ENCODE data around the gene ZW10. TPM values are rescaled to one million over a fixed set of nuclear protein-coding genes. Genes with fewer than 3 reads are reported as not detected.
A peak's percentile ranks its signal among the peaks of the same experiment; 100 is the strongest.
"Not testable (repeated sequence)": the region's sequence is repeated elsewhere in the genome, so short reads cannot be mapped to it uniquely, and the experiment has no call there.

ZW10 gene
- total RNA-seq, 1 experiment from 2014 or later, result 46.1 TPM

DNA sequence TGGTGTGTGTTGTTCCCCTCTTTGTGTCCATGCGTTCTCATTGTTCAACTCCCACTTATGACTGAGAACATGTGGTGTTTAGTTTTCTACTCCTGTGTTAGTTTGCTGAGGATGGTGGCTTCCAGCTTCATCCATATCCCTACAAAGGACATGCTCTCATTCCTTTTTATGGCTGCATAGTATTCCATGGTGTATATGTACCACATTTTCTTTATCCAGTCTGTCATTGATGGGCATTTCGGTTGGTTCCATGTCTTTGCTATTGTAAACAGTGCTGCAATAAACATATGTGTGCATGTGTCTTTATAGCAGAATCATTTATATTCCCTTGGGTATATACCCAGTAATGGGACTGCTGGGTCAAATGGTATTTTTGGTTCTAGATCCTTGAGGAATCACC, 10.5 kb downstream of the ZW10 start:
- not testable (repeated sequence) for DNase-seq (ENCODE audit: low read depth)

DNA sequence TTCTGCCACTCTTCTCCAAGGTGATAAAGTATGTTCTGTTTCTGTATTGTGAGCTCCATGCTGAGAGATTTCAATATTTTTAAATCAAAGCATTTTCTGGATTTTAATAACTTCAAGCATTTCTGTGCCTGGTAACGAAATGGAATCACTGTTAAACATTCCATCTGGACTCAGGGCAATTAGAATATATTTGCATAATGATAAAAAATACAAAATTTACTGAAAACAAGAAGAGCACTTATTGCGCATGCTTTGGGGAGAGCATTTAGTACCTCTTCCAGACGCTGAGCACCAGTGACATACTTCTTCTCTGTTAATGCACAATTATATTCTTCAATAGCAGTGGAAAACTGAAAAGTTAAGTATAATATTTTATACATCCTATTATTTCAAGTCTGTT, 13.3 kb downstream of the ZW10 start:
- no peak for DNase-seq (ENCODE audit: low read depth)

DNA sequence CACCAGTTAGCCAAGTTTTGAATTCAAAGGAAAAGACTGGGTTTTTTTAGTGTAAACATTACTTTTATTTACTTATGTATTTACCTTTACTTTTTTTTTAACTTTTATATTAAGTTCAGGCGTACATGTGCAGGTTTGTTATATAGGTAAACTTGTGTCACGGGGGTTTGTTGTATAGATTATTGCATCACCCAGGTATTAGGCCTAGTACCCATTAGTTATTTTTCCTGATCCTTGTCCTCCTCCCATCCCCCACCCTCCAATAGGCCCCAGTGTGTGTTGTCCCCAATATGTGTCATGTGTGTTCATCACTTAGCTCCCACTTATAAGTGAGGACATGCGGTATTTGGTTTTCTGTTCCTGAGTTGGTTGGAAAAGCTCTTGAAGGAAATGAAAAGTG, 20.6 kb downstream of the ZW10 start:
- DNase-seq (ENCODE audit: low read depth), result no peak

DNA sequence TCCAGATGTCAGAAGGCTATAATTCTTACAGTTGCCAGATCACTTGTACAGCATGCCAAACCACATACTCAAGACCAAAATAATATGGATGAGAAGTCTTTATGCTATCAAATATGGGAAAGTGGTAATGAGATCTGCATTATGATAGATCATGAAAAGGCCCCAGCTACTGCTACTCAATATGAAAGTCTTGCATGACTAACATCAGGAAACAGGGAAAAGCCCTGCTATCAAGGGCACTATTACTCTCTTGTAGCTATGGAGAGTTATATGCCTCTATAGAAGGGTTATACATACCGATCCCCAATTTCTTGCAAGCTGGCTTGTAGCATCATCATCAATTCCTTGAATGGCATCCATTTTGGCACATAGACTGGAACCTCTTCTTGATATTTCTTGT, 37.2 kb downstream of the ZW10 start:
- DNase-seq (ENCODE audit: low read depth), result no peak

DNA sequence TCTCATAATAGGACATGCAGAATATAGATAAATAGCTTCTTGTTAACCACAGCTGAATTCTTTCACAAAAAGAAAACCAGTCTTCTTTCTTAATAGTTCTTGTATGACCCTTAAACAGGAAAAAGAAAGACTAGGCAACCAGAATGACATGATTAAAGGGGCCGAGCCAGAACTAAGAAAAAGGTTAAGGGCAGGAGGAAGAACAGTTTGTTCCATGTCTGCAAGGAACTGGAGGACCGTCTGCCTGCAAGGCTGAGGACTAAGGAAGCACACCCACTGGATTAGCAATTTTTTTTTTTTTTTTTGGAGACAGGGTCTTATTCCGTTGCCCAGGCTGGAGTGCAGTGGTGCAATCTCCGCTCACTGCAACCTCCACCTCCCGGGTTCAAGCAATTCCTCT, 41.4 kb downstream of the ZW10 start:
- DNase-seq (ENCODE audit: low read depth), result no peak

DNA sequence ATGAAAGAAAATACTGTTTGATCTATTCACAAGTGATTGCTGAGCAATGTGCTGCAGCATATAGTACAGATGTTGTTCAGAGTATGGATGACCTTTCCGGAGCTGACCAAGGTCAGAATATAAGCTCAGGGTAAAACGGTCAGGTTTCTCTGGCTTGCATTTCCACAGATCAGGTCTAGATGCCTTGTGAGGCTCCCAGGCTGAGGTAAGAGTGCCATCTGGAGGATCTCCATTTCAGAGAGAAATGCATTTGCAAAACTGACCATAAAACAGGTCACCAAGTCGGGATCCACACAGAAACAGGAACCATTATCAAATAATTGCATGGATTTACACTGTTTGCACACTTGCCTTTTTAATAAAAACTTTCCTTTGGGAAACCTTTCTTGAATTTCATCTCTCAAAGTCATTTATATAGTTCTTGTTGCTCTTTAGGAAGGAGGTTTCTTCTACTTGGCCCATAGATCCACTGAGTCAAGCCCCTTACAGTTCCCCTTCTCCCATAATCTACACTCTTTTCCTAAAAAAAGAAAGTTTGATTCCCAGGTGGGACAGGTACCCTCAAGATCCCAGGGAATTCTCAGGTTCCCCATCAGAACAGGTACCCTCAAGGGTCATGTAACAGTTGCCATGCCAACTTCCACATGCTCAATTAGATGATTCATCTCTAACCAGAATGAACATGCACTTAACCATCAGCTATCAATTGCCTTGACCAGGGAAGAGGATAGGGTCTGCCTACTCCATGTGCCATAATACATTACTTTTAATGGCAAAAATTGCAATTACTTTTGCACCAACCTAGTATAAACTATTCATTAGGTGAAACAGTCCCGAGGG, 42.4 kb downstream of the ZW10 start:
- peak; percentile 72 for DNase-seq (ENCODE audit: low read depth)

DNA sequence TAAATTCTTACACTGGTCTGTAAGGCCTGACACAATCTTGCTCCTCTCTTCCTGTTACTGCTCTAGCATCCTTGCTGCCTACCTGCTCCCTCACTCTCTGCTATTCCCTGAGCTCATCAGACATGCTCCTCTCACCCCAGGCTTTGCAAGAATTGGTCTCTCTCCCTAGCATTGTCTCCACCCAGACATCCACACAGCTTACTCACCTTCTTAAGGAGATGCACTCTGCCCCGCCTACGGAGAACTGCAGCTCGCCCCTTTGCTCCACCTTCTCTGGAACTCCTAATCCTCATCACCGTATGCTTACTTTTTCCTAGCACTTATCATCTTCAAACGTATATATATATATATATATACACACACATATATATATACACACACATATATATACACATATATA, 44.0 kb downstream of the ZW10 start:
- no peak for DNase-seq (ENCODE audit: low read depth)

DNA sequence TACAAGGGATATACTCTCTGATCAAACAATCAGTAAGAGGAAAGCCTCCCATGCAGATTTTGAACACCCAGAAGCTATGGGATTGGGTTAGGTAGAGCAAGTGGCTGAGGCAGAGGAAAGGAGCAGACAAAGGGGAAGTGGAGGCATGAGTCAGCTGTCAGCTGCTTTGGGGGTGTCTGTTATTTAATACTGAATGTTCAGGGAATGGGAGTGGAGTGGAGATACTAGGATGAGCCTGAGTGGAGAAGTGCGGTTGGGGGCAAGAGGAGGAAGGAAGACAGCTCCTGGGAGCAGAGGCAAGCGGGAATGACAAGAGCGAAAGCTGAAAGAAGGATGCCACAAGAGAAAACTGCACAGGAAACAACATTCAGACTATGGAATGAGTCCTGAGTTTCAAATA, 44.7 kb downstream of the ZW10 start:
- DNase-seq (ENCODE audit: low read depth), result no peak

DNA sequence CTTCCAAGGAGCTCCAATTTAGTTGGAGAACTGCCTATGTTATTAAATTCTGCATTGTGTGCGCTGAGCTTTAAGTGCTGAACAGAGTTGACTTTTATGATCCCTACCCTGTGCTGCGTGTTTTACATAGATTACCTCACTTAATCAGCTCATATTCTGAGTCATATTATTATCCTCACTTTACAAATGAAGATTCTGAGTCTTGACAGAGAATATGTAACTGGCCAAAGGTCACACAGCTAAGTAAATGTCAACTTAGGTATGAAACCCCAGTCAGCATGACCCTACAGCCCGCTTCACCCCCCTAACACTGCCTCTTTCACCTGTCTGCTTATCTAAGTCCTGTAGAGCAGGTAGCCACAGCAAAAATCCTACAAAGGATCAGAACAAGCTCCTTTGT, 47.6 kb downstream of the ZW10 start:
- no peak for DNase-seq (ENCODE audit: low read depth)

DNA sequence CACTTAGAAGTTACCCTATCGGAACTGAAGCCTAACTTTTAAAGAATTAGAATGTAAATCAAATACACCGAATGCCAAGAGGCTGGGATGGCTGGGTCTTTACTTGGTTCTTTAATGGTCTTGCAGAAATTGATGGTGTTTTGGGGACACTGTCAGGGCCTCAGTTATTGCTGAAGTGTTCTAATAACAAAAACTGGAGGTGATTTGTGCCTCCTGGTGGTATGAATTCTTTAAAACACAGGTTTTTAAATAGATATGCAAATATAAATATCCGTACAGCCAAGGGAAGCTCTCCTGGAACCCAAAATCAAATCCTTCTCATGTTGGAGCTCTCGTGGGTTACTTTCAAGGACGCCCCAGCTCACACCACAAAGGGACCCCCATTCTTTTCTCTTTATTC, 48.1 kb downstream of the ZW10 start:
- DNase-seq (ENCODE audit: low read depth), result peak; percentile 21

DNA sequence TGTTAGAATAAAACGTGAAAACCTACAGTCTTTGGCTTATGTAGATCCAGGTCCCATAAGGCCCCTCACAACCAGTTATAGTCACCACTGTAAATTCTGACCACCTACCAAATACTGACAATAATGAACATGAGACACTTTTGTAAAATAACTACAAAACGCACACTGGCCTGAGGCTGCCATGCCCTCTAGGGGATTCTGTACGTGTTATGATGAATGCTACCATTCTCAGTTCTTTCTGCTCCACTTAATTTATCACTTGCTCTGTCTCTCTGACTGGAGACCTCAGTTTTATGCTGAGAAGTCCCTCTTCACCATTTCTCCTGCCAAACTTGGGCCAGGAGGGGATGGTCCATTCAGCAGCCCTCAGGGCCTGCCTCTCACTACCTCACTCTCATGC, 48.7 kb downstream of the ZW10 start:
- no peak for DNase-seq (ENCODE audit: low read depth)

DNA sequence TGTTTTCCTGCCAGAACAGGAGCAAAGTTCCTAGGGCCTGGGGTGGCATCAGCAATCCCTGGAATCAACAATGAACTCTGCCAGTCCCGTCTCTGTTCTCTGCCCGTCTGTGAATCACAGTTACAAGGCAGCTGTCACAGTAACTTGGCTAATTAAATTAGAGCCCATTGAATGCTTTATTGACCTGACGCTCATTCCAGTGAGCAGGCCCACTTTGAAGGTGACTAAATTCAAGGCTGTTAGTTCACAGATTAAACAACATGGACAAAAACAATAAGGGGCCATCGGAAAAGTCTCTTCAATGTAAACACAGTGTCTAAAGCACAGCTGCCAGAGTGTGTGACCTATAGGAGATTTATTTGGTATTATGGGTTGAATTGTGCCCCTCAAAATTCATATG, 49.7 kb downstream of the ZW10 start:
- no peak for DNase-seq (ENCODE audit: low read depth)

DNA sequence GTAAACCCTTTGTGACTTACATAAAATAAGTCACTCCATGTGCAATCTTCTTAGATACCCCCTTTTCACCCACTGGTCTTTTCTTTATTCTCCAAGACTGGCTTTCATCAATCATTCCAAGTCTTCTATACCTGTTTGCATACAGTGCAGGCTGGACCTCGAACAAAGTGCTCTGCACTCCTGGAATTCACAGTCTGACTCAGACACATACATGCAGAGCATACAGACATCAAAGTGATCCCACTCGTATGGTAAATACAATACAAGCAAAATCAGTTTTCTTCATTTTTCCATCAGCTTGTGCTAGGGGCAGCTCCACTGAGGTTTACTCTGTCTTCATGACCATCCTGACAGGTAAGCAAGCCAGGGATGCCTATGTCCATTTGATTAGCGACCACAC, 50.6 kb downstream of the ZW10 start:
- DNase-seq (ENCODE audit: low read depth), result no peak

DNA sequence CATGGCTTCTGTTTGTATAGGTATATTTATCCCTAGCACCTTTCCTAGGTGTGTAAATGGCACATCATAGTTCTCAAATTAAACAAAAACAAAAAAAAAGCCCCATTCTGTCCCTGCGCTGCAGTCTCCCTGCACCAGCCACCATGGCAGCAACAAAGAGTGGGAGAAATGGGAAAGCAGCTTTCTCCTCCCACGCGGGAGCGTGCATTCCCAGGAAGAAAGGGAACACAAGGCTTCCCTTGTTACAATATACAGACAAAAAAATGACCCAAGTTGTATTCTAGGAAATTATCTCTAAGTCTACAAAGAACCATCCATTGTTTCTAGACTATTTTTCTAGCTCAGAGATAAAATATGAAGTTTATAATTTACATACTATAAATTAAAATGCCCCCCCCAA, 51.3 kb downstream of the ZW10 start:
- DNase-seq (ENCODE audit: low read depth), result no peak

DNA sequence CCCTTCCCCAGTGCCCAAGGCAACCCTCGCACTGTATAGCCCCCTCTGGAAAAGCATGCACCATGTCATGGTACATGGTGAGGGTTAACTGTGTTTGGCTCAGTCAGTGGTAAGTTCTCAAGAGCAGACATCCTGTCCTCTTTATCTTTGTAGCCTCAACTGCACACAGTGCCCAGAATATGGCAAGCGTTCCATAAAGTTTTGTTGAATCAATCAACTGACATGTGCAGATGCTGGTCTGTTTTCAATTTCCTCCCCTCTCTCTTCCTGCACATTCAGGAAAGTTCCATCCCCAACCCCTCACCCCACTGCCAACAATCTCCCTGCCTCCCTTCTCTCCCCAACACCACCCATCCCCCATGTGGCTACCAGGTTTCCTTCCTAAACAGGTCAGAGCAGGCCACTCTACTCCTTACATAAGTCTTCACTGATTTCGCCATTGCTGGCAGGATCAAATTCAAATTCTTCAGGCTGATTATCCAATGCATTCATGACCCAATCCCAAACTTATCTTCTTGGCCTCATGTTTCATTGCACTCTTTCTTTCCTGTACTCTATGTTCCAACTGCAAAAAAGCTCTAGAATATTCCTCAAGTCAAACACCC, 51.9 kb downstream of the ZW10 start:
- DNase-seq (ENCODE audit: low read depth), result no peak

DNA sequence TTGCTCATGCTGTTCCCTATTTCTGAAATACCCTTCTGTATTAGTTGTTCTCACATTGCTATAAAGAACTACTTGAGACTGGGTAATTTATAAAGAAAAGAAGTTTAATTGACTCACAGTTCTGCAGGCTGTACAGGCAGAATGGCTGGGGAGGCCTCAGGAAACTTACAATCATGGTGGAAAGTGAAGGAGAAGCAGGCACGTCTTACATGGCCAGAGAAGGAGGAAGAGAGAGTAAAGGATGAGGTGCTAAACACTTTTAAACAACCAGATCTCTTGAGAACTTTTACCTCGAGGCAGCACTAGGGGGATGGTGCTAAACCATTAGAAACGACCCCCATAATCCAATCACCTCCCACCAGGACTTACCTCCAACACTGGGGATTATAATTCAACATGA, 53.0 kb downstream of the ZW10 start:
- not testable (repeated sequence) for DNase-seq (ENCODE audit: low read depth)

DNA sequence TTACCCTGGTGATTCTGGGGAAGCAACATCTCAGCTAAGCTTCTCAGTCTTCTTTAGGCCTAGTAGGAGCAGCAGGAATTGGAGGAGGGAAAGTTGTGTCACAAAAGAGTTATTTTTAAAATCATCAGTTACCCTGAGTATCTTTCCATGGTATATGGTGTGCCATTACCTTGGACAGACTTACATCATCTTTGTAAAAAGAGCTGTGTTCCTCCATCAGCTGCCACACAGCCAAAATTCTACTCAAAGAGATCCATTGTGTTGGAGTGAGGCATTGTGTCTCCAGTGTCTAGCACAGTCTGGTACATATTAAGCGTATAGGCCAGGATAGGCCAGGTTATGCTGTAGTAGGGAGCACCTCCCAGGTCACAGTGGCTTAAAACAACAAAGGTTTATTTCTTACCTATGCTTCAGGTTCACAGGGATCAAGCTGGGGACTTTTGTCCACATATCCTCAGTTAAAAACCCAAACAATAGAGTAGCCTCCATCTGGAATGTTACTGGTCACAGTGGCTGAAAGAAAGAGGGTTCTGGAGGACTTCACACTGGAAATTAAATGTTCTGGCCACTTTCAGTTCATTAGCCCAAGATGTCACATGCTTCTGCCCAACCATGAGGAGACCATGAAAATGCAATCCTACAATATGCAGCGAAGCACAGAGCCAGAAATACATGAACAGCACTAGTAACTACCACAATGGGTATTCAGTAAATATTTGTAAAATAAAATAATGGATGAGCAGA, 57.4 kb downstream of the ZW10 start:
- no peak for DNase-seq (ENCODE audit: low read depth)

DNA sequence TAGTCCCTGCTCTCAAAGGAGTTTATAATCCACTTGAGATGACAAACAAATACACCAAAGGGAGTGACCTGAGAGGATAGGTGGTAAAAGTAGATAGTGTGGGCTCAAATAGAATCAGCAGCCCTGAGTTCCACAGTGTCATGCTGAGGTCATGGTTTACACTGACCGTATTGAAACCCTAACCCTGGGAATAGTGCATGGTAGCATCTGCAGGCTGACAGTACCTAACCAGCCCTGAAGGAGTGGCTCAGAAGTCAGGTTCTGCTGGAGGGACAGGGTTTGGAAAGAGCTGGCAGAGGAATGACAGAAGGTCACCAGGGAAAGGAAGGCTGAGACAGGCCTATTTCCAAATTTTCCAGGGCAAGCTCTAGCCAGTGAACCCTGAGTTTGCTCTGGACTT, 58.2 kb downstream of the ZW10 start:
- no peak for DNase-seq (ENCODE audit: low read depth)

DNA sequence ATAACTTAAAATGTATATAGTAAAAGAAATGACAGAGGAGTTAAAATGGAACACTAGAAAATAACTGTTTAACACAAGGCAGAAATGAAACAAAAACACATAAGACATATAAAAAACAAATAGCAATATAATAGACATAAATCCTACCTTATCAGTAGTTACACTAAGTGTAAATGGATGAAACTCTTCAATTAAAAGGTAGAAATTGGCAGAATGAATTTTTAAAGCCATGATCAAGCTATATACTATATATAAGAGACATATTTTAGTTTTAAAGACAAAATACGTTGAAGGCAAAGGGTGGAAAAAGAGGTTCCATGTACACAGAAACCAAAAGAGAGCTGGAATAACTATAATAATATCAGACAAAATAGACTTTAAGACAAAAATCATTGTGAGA, 62.5 kb downstream of the ZW10 start:
- no peak for DNase-seq (ENCODE audit: low read depth)

DNA sequence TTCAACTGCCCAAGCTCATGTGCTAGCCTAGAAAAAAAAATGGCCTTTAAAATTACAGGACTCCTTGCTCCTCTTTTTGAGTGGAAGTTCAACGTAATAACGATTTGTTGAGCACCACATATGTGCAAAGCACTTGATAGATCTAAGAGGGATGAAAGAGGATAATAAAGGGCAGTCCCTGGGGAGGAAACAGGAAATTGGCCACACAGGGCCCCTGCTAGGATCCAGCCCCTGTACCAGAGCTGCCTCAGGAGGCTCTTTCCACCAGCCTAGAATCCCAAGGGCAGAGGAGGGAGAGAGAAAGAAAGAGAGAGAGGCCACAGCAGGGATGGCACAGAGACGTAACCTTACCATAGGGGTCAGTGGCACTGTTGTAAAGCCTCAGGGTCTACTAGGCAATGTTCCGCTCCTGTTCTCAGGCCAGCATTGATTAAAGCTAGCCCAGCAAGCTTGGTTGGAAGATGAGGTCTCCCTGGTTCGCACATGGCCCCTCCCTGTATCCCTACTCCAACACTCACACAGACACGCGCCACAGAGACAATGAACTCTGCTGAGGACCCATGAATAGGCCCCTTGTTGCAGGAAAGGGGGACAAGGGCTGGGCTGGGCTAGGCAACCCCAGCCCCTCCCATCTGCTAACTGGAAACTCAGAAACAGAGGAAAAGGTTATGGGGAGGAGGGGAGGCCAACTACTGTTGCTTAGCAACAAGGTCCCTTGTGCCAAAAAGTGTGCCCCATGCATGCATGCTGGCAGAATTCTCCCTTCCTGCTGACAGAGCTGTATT, 67.4 kb downstream of the ZW10 start, which contains the start of gene TMPRSS5:
TSS of gene TMPRSS5 (minus strand) at position 438 of the 785 bp plus-strand sequence. CDS start at position 354, 84 bp downstream.
- DNase-seq (ENCODE audit: low read depth), result peak; percentile 45

DNA sequence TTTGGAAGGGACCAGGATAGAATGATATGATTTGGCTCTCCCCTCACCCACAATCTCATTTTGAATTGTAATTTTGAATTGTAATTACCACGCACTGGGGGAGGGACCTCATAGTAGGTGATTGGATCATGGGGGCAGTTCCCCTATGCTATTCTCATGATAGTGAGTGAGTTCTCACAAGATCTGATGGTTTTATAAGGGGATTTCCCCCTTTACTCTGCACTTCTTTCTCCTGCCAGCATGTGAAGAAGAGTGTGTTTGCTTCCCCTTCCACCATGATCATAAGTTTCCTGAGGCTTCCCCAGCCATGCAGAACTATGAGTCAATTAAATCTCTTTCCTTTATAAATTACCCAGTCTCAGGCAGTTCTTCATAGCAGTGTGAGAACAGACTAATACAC, 69.9 kb downstream of the ZW10 start:
- DNase-seq (ENCODE audit: low read depth), result not testable (repeated sequence)

DNA sequence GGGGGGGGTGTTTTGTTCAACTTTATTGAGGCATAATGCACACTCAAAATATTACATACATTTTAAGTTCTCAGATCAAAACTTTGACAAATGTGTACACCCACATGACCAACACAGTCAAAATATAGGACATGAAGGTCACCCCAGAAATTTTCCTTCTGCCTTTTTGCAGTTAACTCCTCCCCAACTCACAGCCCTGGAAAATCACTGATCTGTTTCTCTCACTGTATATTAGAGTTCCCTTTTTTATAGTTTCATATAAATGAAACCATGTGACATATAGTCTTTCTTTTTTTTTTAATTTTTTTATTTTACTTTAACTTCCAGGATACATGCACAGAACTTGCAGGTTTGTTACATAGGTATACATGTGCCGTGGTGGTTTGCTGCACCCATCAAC, 72.0 kb downstream of the ZW10 start:
- no peak for DNase-seq (ENCODE audit: low read depth)

Measured in RPMI7951 (cell line).